ENCODE measurements around the gene VANGL1.

VANGL1 gene

GRCh38 chr1:115658646-115659045 is 16.9 kb downstream of the VANGL1 start:
- H3K4me1 ChIP-seq (ENCODE audit: insufficient read depth, low read length, severe bottlenecking), result no peaks in the 10 kb centered on the region
- H4K20me1 ChIP-seq (ENCODE audit: insufficient read depth, low read length), result no peaks in the 10 kb centered on the region
- no peaks in the 10 kb centered on the region for H3K9me2 ChIP-seq (ENCODE audit: low read depth, low read length)
- H3K4me2 ChIP-seq (ENCODE audit: low read length), result no peak overlapping the region
- no peaks in the 10 kb centered on the region for H3K79me2 ChIP-seq (ENCODE audit: insufficient read depth, low read length)
- TF ChIP-seq EZH2 (IDR thresholded peaks at IDR 0.05; ENCODE audit: borderline replicate concordance, low read length), result no peak
- TF ChIP-seq, protein P1, sequence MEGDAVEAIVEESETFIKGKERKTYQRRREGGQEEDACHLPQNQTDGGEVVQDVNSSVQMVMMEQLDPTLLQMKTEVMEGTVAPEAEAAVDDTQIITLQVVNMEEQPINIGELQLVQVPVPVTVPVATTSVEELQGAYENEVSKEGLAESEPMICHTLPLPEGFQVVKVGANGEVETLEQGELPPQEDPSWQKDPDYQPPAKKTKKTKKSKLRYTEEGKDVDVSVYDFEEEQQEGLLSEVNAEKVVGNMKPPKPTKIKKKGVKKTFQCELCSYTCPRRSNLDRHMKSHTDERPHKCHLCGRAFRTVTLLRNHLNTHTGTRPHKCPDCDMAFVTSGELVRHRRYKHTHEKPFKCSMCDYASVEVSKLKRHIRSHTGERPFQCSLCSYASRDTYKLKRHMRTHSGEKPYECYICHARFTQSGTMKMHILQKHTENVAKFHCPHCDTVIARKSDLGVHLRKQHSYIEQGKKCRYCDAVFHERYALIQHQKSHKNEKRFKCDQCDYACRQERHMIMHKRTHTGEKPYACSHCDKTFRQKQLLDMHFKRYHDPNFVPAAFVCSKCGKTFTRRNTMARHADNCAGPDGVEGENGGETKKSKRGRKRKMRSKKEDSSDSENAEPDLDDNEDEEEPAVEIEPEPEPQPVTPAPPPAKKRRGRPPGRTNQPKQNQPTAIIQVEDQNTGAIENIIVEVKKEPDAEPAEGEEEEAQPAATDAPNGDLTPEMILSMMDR (IDR thresholded peaks at IDR 0.05; ENCODE audit: low read length), result no peak
- no peaks in the 10 kb centered on the region for H3F3A ChIP-seq (ENCODE audit: insufficient read depth, low read length)
- H3K9ac ChIP-seq (ENCODE audit: low read length), result no peak overlapping the region
- H3K4me3 ChIP-seq (ENCODE audit: low read depth, low read length, poor library complexity, severe bottlenecking), result no peak overlapping the region
- H3K27ac ChIP-seq (ENCODE audit: low read depth, low read length, poor library complexity, severe bottlenecking), result no peak overlapping the region
- no peak overlapping the region for H2AFZ ChIP-seq (ENCODE audit: low read length)
- no peaks in the 10 kb centered on the region for H3K27me3 ChIP-seq (ENCODE audit: insufficient read depth, low read length)
- H3K36me3 ChIP-seq (ENCODE audit: insufficient read depth, low read length), result no peaks in the 10 kb centered on the region
- no peaks in the 10 kb centered on the region for H3K9me3 ChIP-seq (ENCODE audit: low read length)

GRCh38 chr1:115660151-115660550 is 18.4 kb downstream of the VANGL1 start:
- Histone ChIP-seq H3K9me3 (ENCODE audit: low read length) (no peaks in the 10 kb centered on the region), H4K20me1 (ENCODE audit: insufficient read depth, low read length) (no peaks in the 10 kb centered on the region), H3F3A (ENCODE audit: insufficient read depth, low read length) (no peaks in the 10 kb centered on the region), H3K4me2 (ENCODE audit: low read length) (no peak overlapping the region), H3K79me2 (ENCODE audit: insufficient read depth, low read length) (no peaks in the 10 kb centered on the region), H3K27me3 (ENCODE audit: insufficient read depth, low read length) (no peaks in the 10 kb centered on the region), H2AFZ (ENCODE audit: low read length) (no peak overlapping the region), H3K36me3 (ENCODE audit: insufficient read depth, low read length) (no peaks in the 10 kb centered on the region), H3K9me2 (ENCODE audit: low read depth, low read length) (no peaks in the 10 kb centered on the region), H3K4me1 (ENCODE audit: insufficient read depth, low read length, severe bottlenecking) (no peaks in the 10 kb centered on the region), H3K27ac (ENCODE audit: low read depth, low read length, poor library complexity, severe bottlenecking) (no peak overlapping the region), H3K9ac (ENCODE audit: low read length) (no peak overlapping the region), H3K4me3 (ENCODE audit: low read depth, low read length, poor library complexity, severe bottlenecking) (no peak overlapping the region)
- TF ChIP-seq EZH2 (IDR thresholded peaks at IDR 0.05; ENCODE audit: borderline replicate concordance, low read length), result no peak
- TF ChIP-seq, protein P1 (IDR thresholded peaks at IDR 0.05; ENCODE audit: low read length), result no peak

GRCh38 chr1:115661157-115661556 is 19.4 kb downstream of the VANGL1 start:
- Histone ChIP-seq H3F3A (ENCODE audit: insufficient read depth, low read length) (no peaks in the 10 kb centered on the region), H3K9me3 (ENCODE audit: low read length) (no peaks in the 10 kb centered on the region), H3K9ac (ENCODE audit: low read length) (no peak overlapping the region), H2AFZ (ENCODE audit: low read length) (no peak overlapping the region), H3K4me3 (ENCODE audit: low read depth, low read length, poor library complexity, severe bottlenecking) (no peak overlapping the region), H3K27me3 (ENCODE audit: insufficient read depth, low read length) (no peaks in the 10 kb centered on the region), H3K36me3 (ENCODE audit: insufficient read depth, low read length) (no peaks in the 10 kb centered on the region), H4K20me1 (ENCODE audit: insufficient read depth, low read length) (no peaks in the 10 kb centered on the region), H3K4me1 (ENCODE audit: insufficient read depth, low read length, severe bottlenecking) (no peaks in the 10 kb centered on the region), H3K4me2 (ENCODE audit: low read length) (no peak overlapping the region), H3K27ac (ENCODE audit: low read depth, low read length, poor library complexity, severe bottlenecking) (no peak overlapping the region), H3K79me2 (ENCODE audit: insufficient read depth, low read length) (no peaks in the 10 kb centered on the region), H3K9me2 (ENCODE audit: low read depth, low read length) (no peaks in the 10 kb centered on the region)
- TF ChIP-seq, protein P1 (IDR thresholded peaks at IDR 0.05; ENCODE audit: low read length), result no peak
- no peak for TF ChIP-seq EZH2 (IDR thresholded peaks at IDR 0.05; ENCODE audit: borderline replicate concordance, low read length)
